Keratinocyte (primary cell): ENCODE results near the gene XCL2.

ENCODE experiments used
- EZH2 ChIP-seq: IDR thresholded peaks from one replicate; pipeline ENCODE4 v1.6.1; 2012; ENCODE audit warnings: inconsistent platforms, mild to moderate bottlenecking, low read length, moderate library complexity
- TF ChIP-seq, protein P1 (sequence below), 3 experiments: IDR thresholded peaks in 1 of 3; conservative IDR thresholded peaks in 1 of 3; optimal IDR thresholded peaks in 1 of 3; 2 replicates in 2 of 3; 3 replicates in 1 of 3; pipeline versions ENCODE3 to v1.5.1; 2011; ENCODE audit warnings: low read length in 3 of 3, mild to moderate bottlenecking in 3 of 3, moderate library complexity in 2 of 3, control low read depth in 1 of 3, inconsistent platforms in 1 of 3; ENCODE audit not compliant: insufficient read depth in 2 of 3; ENCODE audit errors: extremely low read depth in 1 of 3

DNA sequence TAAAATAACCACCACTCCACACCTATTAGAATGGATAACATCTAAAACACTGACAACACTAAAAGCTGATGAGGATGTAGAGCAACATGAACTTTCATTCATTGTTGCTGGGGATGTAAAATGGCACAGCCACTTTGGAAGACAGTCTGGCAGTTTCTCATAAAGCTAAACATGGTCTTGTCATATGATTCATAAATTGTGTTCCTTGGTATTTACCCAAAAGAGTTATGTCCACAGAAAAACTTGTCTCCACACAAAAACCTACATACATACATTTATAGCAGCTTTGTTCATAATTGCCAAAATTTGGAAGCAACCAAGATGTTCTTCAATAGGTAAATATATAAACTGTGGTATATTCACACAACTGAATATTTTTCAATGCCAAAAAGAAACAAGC lies 16.6 kb upstream of the XCL2 start:
- TF ChIP-seq, protein P1, sequence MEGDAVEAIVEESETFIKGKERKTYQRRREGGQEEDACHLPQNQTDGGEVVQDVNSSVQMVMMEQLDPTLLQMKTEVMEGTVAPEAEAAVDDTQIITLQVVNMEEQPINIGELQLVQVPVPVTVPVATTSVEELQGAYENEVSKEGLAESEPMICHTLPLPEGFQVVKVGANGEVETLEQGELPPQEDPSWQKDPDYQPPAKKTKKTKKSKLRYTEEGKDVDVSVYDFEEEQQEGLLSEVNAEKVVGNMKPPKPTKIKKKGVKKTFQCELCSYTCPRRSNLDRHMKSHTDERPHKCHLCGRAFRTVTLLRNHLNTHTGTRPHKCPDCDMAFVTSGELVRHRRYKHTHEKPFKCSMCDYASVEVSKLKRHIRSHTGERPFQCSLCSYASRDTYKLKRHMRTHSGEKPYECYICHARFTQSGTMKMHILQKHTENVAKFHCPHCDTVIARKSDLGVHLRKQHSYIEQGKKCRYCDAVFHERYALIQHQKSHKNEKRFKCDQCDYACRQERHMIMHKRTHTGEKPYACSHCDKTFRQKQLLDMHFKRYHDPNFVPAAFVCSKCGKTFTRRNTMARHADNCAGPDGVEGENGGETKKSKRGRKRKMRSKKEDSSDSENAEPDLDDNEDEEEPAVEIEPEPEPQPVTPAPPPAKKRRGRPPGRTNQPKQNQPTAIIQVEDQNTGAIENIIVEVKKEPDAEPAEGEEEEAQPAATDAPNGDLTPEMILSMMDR (optimal IDR thresholded peaks at IDR 0.05 in 1 of 3, IDR thresholded peaks at IDR 0.05 in 1 of 3, conservative IDR thresholded peaks at IDR 0.05 in 1 of 3; ENCODE audit: extremely low read depth in 1 of 3, insufficient read depth in 2 of 3, low read length in 3 of 3) = no peak
- no peak for TF ChIP-seq EZH2
